Measurements from ENCODE around the gene SIRT7. TPM values are rescaled to one million over a fixed set of nuclear protein-coding genes. Genes with fewer than 3 reads are reported as not detected.

Gene SIRT7
- total RNA-seq, 2 experiments from 2014 or later = 56.7 to 57.5 TPM

DNA sequence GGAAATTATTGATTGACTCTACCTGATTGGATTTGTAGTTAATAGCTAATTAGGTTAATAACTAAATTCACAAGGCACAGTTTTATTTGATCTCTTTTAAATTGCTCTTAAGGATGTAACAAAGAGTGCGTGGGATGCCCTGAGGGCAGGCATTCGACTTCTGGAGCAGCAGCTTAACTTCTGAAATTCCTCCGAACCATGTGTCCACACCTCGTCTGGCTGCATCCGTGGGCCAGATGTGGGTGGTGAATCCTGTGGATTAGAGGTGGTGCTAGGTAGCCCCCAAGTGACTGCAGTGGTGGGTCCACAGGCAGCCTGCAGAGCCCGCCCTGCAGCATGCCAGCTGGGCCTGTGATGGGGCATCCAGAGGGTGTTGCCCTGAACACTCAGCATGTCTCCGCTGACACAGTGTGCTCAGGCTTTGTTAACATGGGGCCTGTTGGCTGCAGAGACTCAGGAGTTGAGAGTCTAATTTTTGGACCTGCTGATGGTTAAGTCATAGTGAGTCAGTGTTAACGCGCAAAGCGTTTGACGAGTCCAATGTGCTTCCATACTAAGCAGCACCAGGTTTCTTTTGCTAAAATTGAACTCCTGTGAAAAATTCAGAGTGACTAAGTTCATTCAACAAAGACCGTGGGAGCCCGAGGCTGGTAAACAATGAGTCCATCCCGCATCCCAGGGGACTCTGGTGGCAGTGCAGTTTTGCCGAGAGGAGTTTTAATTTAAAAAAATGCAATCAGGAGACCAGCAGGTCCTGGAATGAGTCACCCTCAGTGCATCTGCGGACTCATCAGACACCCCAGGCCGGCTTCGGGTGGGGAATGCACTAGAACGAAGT lies 19.7 kb downstream of the SIRT7 start:
- Histone ChIP-seq H3K4me3 (ENCODE audit: low read length) (no peak overlapping the region), H3K27ac (ENCODE audit: low read depth in 1 of 2, low read length in 2 of 2) (no peak overlapping the region), H3K9me3 (ENCODE audit: control insufficient read depth in 1 of 2, insufficient read depth in 1 of 2, low read length in 2 of 2) (peaks cover 0 to 5% of the 10 kb centered on the region in 2 experiments), H3K27me3 (ENCODE audit: control insufficient read depth in 1 of 2, insufficient read depth in 2 of 2, low read length in 2 of 2) (peaks cover 7 to 11% of the 10 kb centered on the region in 2 experiments), H3K4me1 (ENCODE audit: insufficient read depth, low read length) (peaks cover 14% of the 10 kb centered on the region), H3K36me3 (ENCODE audit: insufficient read depth, low read length) (peaks cover 35% of the 10 kb centered on the region)
- peaks cover 52% of the 10 kb centered on the region for H3K36me3 Mint-ChIP-seq (ENCODE audit: low read depth)
- H3K27ac Mint-ChIP-seq = no peak overlapping the region
- ATAC-seq (ENCODE audit: poor library complexity) (no peak), DNase-seq (no peak)
- TF ChIP-seq, protein P1, sequence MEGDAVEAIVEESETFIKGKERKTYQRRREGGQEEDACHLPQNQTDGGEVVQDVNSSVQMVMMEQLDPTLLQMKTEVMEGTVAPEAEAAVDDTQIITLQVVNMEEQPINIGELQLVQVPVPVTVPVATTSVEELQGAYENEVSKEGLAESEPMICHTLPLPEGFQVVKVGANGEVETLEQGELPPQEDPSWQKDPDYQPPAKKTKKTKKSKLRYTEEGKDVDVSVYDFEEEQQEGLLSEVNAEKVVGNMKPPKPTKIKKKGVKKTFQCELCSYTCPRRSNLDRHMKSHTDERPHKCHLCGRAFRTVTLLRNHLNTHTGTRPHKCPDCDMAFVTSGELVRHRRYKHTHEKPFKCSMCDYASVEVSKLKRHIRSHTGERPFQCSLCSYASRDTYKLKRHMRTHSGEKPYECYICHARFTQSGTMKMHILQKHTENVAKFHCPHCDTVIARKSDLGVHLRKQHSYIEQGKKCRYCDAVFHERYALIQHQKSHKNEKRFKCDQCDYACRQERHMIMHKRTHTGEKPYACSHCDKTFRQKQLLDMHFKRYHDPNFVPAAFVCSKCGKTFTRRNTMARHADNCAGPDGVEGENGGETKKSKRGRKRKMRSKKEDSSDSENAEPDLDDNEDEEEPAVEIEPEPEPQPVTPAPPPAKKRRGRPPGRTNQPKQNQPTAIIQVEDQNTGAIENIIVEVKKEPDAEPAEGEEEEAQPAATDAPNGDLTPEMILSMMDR (IDR thresholded peaks at IDR 0.05) = no peak
- ChIA-PET CTCF (no interaction called here), POLR2A (no interaction called here)
- no peaks in the 10 kb centered on the region for H3K9me3 Mint-ChIP-seq
- peaks cover 13% of the 10 kb centered on the region for H3K27me3 Mint-ChIP-seq
- peaks cover 8% of the 10 kb centered on the region for H3K4me1 Mint-ChIP-seq (ENCODE audit: low read depth)
- no peak overlapping the region for H3K4me3 Mint-ChIP-seq
- intact Hi-C loops (cut with DNase I, micrococcal nuclease) = no loop called here

DNA sequence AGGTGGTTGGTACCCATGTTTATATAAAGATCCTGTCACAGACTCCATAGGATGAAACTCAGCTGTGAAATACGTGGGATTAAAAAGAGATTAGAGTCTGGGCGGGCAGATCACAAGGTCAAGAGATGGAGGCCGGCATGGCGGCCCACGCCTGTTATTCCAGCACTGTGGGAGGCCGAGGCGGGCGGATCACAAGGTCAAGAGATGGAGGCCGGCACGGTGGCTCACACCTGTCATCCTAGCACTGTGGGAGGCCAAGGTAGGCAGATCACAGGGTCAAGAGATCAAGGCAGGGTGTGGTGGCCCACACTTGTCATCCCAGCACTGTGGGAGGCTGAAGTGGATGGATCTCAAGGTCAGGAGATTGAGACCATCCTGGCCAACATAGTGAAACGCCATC lies 22.6 kb downstream of the SIRT7 start:
- CTCF ChIA-PET = no interaction called here

GRCh38 chr17:81891303-81891552 lies 26.7 kb downstream of the SIRT7 start:
- Histone ChIP-seq H3K27me3 (ENCODE audit: control insufficient read depth in 1 of 2, insufficient read depth in 2 of 2, low read length in 2 of 2) (no peaks in the 10 kb centered on the region), H3K4me1 (ENCODE audit: insufficient read depth, low read length) (peaks cover 27% of the 10 kb centered on the region), H3K36me3 (ENCODE audit: insufficient read depth, low read length) (peaks cover 56% of the 10 kb centered on the region), H3K9me3 (ENCODE audit: control insufficient read depth in 1 of 2, insufficient read depth in 1 of 2, low read length in 2 of 2) (no peaks in the 10 kb centered on the region), H3K4me3 (ENCODE audit: low read length) (peak overlapping the region; percentile 62), H3K27ac (ENCODE audit: low read depth in 1 of 2, low read length in 2 of 2) (no peak overlapping the region)
- no peaks in the 10 kb centered on the region for H3K9me3 Mint-ChIP-seq
- H3K4me3 Mint-ChIP-seq = peak overlapping the region; percentile 99
- intact Hi-C loops (cut with DNase I, micrococcal nuclease) = loop anchor here (1.0 to 5.0 kb wide), 6 partner anchors 20 to 160 kb away; partner anchors contain the start of genes PCYT2 (in 2 of the 2), ARHGDIA (in 1 of the 2), GPS1 (in 1 of the 2) and MAFG (in 1 of the 2)
- ATAC-seq (ENCODE audit: poor library complexity) (no peak), DNase-seq (no peak)
- peak overlapping the region; percentile 95 for H3K27ac Mint-ChIP-seq
- H3K27me3 Mint-ChIP-seq = no peaks in the 10 kb centered on the region
- peaks cover 63% of the 10 kb centered on the region for H3K36me3 Mint-ChIP-seq (ENCODE audit: low read depth)
- TF ChIP-seq, protein P1 (IDR thresholded peaks at IDR 0.05) = no peak
- CTCF ChIA-PET = no interaction called here
- peaks cover 5% of the 10 kb centered on the region for H3K4me1 Mint-ChIP-seq (ENCODE audit: low read depth)
- POLR2A ChIA-PET = interaction anchor here (1.3 to 3.5 kb wide), 2 partner anchors 20 to 25 kb away, joined by 5 to 23 read pairs; partner anchors contain the start of gene ARHGDIA

More for the DNA sequence above, 22.6 kb downstream of the SIRT7 start:
- intact Hi-C loops (cut with DNase I, micrococcal nuclease) = no loop called here
- no peak overlapping the region for H3K4me3 ChIP-seq (ENCODE audit: low read length)
- Mint-ChIP-seq H3K4me3 (no peak overlapping the region), H3K27me3 (peaks cover 5% of the 10 kb centered on the region), H3K9me3 (no peaks in the 10 kb centered on the region), H3K4me1 (ENCODE audit: low read depth) (peaks cover 5% of the 10 kb centered on the region), H3K36me3 (ENCODE audit: low read depth) (peaks cover 55% of the 10 kb centered on the region), H3K27ac (no peak overlapping the region)
- ATAC-seq (ENCODE audit: poor library complexity) (no peak), DNase-seq (no peak)
- no peaks in the 10 kb centered on the region for H3K9me3 ChIP-seq (ENCODE audit: control insufficient read depth in 1 of 2, insufficient read depth in 1 of 2, low read length in 2 of 2)
- POLR2A ChIA-PET = no interaction called here
- no peaks in the 10 kb centered on the region for H3K27me3 ChIP-seq (ENCODE audit: control insufficient read depth in 1 of 2, insufficient read depth in 2 of 2, low read length in 2 of 2)
- TF ChIP-seq, protein P1 (IDR thresholded peaks at IDR 0.05) = no peak
- H3K27ac ChIP-seq (ENCODE audit: low read depth in 1 of 2, low read length in 2 of 2) = no peak overlapping the region
- H3K36me3 ChIP-seq (ENCODE audit: insufficient read depth, low read length) = peaks cover 34% of the 10 kb centered on the region
- H3K4me1 ChIP-seq (ENCODE audit: insufficient read depth, low read length) = peaks cover 15% of the 10 kb centered on the region

Measured in CD4-positive, alpha-beta T cell (primary cell).